Limb (tissue), 2 donors: ENCODE data around the gene PRDX2.
"Not testable (repeated sequence)": the region's sequence is repeated elsewhere in the genome, so short reads cannot be mapped to it uniquely, and the experiment has no call there.

Experiments used
- DNase-seq, 2 donors: peaks; one replicate each; pipeline ENCODE4 v3.0.0-alpha.2; 2016; ENCODE audit errors: extremely low spot score in 2 of 2

PRDX2 gene

DNA sequence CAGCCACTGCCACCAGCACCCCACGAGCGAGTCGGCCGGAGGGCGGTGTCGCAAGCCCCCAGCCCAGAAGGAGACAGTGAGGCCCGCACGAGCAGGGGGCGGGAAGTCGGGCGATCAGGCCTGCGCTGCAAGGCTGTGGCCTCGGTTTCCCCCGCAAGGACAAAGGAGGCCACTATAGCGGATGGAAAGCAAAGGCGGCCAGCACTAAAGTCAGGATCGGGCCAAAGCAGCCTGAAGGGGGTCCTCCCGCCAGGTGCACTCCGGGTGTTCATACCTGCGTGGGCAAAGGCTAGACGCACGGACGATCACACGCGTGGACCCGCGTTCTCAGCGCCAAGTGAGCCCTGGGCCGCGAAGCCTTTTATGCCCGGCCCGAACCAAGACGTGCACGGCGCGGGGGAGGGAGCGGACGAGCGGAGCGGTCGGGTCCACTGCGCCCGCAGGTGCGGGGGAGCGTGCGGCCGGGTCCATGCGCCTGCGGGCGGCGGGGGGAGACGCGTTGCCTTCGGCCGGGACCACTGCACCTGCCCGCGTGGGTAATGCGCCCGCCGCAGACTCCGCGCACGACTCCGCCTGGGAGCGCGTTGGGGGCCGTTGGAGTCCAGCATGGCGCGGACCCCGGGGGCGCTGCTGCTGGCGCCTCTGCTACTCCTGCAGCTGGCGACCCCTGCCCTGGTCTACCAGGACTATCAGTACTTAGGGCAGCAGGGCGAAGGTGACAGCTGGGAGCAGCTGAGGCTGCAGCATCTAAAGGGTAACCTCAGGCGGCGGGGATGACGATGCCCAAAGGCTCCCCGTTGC lies at the start of gene PRDX2, which contains the start of gene THSD8:
Gene PRDX2 (minus strand): TSS at position 335 of the 801 bp plus-strand sequence. CDS start 539 bp downstream, outside the sequence.
Gene THSD8 (plus strand): TSS at position 604 of the 801 bp plus-strand sequence. CDS start 3 bp downstream, at position 607.
- DNase-seq: peak; percentile 78 to 92

DNA sequence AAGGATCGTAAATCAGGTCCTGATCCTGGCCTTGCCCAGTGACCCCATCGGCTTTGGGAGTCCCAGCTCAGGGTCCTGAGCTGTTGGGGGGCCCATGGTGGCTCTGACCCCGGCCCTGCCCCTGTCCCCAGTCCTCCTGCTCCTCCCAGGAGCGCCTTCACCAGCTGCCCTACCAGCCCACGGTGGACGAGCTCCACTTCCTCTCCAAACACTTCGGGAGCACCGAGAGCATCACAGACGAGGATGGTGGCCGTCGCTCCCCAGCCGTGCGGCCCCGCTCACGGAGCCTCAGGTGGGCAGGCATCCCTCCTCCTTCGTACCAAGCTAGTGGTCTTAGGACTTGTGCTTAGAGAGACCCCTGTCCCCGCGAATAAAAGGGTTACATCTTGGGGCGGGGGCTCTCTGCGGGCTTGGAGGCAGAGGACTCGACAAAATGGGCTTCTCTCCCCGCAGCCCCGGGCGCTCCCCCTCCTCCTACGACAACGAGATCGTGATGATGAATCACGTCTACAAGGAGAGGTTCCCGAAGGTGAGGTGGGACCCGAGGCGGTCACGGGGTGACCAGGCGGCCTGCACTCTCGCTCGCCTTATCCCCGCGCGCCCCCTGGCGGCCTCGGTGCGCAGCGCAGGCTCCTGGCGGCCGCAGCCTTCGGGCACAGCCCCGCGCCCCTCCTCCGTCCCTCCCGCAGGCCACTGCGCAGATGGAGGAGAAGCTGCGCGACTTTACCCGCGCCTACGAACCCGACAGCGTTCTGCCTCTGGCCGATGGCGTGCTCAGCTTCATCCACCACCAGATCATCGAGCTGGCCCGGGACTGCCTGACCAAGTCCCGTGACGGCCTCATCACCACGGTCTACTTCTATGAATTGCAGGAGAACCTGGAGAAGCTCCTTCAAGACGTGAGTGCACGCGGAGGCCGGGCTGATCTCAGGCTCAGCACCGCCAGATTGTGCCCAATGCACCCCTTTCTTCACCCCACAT lies 45.8 kb upstream of the PRDX2 start:
- DNase-seq: peak; percentile 71 to 93

GRCh38 chr19:12846613-12847012 lies 45.0 kb upstream of the PRDX2 start:
- not testable (repeated sequence) for DNase-seq

- DNase-seq: no peak
These were observed 42.6 kb upstream of the PRDX2 start for GRCh38 chr19:12843999-12844732.

GRCh38 chr19:12843328-12843727 lies 41.7 kb upstream of the PRDX2 start:
- DNase-seq: no peak

- DNase-seq: no peak
These were observed 40.9 kb upstream of the PRDX2 start for GRCh38 chr19:12842511-12842910.

GRCh38 chr19:12841094-12841493 lies 39.5 kb upstream of the PRDX2 start:
- DNase-seq: peak in 1 of 2 donors; percentile 76

DNA sequence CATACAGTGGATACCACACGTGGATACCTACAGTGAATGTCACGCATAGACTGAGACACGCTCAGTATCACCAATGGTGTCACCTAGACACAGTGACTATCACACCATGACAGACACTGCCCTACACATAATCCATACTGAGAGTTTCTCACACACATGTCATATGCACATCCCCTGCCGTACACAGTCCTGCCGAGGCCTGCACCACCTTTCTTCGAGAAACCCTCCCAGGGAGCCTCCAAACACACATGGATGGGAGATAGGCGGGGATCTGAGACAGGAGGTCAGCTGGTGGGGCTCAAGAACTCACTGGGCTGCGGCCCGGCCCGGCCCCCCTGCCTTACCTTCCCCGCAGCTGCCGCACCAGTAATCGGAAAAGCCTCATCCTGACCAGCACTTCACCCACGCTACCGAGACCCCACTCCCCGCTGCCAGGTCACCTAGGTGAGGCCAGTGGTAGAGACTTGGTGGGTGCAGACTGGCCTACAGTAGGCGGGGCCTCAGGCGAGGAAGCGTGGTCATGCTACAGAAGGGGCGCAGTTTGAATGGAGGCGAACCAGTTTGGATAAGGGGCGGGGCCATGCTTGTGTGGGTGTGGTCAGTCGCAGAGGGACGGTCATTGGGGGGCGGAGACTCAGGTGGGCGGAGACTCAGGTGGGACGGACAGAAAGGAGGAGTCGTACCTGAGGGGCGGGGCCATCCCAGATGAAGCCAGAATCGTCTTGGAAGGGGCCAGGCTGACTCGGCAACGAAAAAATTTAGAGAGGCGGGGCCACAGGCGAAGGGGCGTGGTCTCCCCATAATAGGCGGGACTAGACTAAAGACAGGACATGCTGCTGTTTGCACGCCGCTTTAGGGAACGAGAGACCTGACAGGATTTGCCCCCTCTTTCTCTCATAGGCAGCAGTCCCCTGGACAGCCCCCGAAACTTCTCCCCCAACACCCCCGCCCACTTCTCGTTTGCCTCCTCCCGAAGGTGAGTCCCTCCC lies 38.8 kb upstream of the PRDX2 start:
- peak in 1 of 2 donors; percentile 79 for DNase-seq

DNA sequence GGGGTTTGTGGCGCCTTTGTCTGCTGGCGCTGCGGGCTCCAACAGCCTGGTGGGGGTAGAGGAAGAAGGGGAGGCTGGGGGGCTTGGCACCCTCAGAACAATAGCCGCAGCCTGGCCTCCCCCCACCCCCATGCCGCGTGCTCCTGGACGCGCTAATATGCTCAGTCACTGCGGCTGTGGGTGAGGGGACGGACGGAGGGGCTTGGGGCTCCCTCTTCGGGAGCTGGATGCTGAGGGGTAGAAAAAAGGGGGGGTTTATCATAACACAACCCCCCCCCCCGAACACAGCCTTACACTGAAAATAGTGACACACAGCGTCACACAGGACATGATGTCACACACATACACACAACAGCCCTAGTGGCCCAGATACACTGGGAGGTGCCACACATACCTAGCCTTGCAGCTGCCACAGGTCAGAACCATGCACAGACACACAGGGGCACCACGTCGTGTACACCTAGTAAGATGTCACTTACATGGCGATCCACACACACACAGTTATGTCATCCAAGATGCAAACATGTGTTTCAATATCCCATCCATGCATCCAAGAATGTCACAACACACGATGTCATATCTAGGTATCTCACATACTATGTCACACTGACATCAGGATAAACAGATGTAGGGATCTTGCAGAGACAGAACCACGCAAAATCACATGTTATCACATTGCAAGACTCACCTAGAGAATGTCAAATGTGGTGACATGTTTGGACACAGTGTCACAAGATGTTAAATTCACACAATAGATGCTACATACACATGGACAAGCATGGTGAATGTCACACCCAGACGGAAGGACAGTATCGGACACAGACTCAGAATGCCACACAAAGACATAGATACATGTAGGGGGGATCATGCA lies 37.5 kb upstream of the PRDX2 start:
- peak in 1 of 2 donors; percentile 47 for DNase-seq

- DNase-seq: peak in 1 of 2 donors; percentile 72
These were observed 36.7 kb upstream of the PRDX2 start, which contains the start of gene MAST1 for GRCh38 chr19:12838182-12838885. TSS of gene MAST1 (plus strand) at chr19:12838515. CDS start at chr19:12838573, 58 bp downstream.

GRCh38 chr19:12837225-12837624 lies 35.6 kb upstream of the PRDX2 start:
- DNase-seq: no peak

GRCh38 chr19:12836529-12836863 lies 34.9 kb upstream of the PRDX2 start:
- no peak for DNase-seq

- peak in 1 of 2 donors; percentile 59 for DNase-seq
These were observed 33.6 kb upstream of the PRDX2 start for GRCh38 chr19:12834976-12835757.

GRCh38 chr19:12834566-12834943 lies 33.0 kb upstream of the PRDX2 start, which contains the start of gene RTBDN:
TSS of gene RTBDN (minus strand) at chr19:12834579. CDS start at chr19:12829979, 4,600 bp downstream.
- no peak for DNase-seq

- DNase-seq: peak in 1 of 2 donors; percentile 66
These were observed 32.4 kb upstream of the PRDX2 start for GRCh38 chr19:12833738-12834565.

DNA sequence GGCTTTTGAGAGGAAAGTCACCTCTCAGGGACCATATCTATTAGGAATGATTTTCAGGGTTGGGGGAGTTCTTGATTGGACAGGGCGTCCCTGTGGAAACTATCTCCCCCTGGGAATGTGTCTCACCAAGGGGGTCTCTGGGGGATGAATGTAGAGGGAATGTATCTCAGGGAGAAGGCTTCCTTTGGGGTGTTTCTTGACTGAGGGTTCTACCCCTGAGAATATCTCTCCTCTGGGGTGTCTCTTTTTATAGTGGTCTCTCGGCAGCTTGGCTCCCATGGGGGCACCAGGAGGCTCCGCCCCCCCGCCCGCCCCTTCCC lies 31.8 kb upstream of the PRDX2 start:
- DNase-seq: no peak

DNA sequence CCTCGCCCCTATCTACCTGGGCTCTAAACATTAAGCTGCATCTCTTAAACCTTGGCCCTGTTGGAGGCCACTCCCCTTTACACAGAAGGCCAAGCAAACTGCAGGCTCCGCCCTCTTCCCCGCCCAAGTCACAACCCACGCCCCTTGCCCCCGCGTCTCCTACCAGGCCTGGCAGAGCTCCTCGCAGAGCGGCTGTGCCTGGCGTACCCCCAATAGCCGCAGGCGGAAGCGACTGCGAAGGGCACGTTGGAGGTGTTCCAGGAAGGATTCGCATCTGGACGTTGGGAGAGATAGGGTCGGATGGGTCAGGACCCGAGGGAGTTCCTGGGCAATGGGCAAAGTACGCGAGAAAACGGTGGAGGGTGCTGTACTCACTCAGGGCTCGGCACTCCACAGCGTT lies 26.9 kb upstream of the PRDX2 start:
- no peak for DNase-seq
